ENCODE measurements around the gene CEP290. TPM values are rescaled to one million over a fixed set of nuclear protein-coding genes. Genes with fewer than 3 reads are reported as not detected.

Gene CEP290
- total and polyA plus RNA-seq, 2 of the 13 experiments (the other 11 are each of a cell fraction or from before 2014, with no cell fraction given), result 2.4 to 10.8 TPM

DNA sequence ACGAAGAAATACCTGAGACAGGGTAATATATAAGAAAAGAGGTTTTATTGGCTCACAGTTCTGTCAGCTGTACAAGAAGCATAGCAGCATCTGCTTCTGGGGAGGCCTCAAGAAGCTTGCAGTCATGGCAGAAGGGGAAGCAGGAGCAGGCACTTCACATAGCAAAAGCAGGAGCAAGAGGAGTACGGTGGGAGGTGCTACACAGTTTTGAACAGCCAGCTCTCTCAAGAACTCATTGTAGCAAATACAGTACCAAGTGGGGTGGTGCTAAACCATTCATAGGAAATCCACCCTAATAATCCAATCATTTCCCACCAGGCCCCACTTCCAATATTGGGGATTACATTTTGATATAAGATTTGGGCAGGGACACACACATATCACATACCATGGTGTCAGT, 8.2 kb upstream of the CEP290 start:
- Histone ChIP-seq H4K20me1 (ENCODE audit: insufficient read depth, low read length) (no peaks in the 10 kb centered on the region), H3K27ac (ENCODE audit: extremely low read length, insufficient read depth, low read length) (no peak overlapping the region), H2AFZ (ENCODE audit: low read length) (no peak overlapping the region), H3K27me3 (ENCODE audit: control insufficient read depth in 1 of 2, insufficient read depth in 2 of 2, low read length in 2 of 2) (no peaks in the 10 kb centered on the region), H3K4me2 (ENCODE audit: low read depth, low read length) (no peak overlapping the region), H3K36me3 (replicated peaks in 1 of 2; ENCODE audit: control insufficient read depth in 1 of 2, insufficient read depth in 2 of 2, low read length in 2 of 2) (peaks cover 0 to 1% of the 10 kb centered on the region in 2 experiments; a peak in 1 of 5 replicates), H3K9me3 (ENCODE audit: low read length) (no peaks in the 10 kb centered on the region), H3K79me2 (ENCODE audit: insufficient read depth, low read length) (peaks cover 2% of the 10 kb centered on the region), H3K9ac (ENCODE audit: insufficient read depth, low read depth, low read length) (no peak overlapping the region), H3K4me3 (replicated peaks in 1 of 3; ENCODE audit: insufficient read depth in 1 of 3, low read depth in 2 of 3, low read length in 3 of 3) (no peak overlapping the region), H3K4me1 (ENCODE audit: insufficient read depth, low read length) (0 out of 2 replicates have a peak, but pooled peaks cover 5% of the 10 kb centered on the region)
- no peak for ATAC-seq
- in situ Hi-C loops (cut with HindIII; ENCODE audit: extremely low pct_ligation_motif_present, low pct_unique_long_range_greater_than_20kb) (no loop called here), intact Hi-C loops (cut with micrococcal nuclease; ENCODE audit: unreplicated experiment) (no loop called here)
- no peak for DNase-seq (ENCODE audit: low spot score)
- WGBS (ENCODE audit: low lambda C conversion rate), result 98% methylated on average over 2 of the region's 2 CpGs
- CTCF ChIA-PET (ENCODE audit: low intra/inter-chr PET ratio, low total read pairs), result no interaction called here
- FAIRE-seq, result no peak
- no TSS peak for BruUV-seq (replicated peaks)
- POLR2A ChIA-PET, result no interaction called here
- TF ChIP-seq XBP1 (CRISPR knock-in tag; IDR thresholded peaks at IDR 0.05) (no peak), PCBP1 (IDR thresholded peaks at IDR 0.05; ENCODE audit: borderline replicate concordance, low read depth, low read length) (no peak), IRF2 (CRISPR knock-in tag; IDR thresholded peaks at IDR 0.05) (no peak), ARNT2 (CRISPR knock-in tag; IDR thresholded peaks at IDR 0.05; ENCODE audit: low read depth) (no peak), ZNF30 (CRISPR knock-in tag; IDR thresholded peaks at IDR 0.05) (no peak), TMF1 (CRISPR knock-in tag; IDR thresholded peaks at IDR 0.05; ENCODE audit: low read depth) (no peak), HMG20A (CRISPR knock-in tag; IDR thresholded peaks at IDR 0.05; ENCODE audit: borderline replicate concordance) (no peak), ZFP37 (CRISPR knock-in tag; IDR thresholded peaks at IDR 0.05; ENCODE audit: borderline replicate concordance) (no peak), NR2C2 (CRISPR knock-in tag; IDR thresholded peaks at IDR 0.05; ENCODE audit: borderline replicate concordance) (no peak), FLYWCH1 (CRISPR knock-in tag; IDR thresholded peaks at IDR 0.05) (no peak), FOXJ3 (CRISPR knock-in tag; IDR thresholded peaks at IDR 0.05; ENCODE audit: borderline replicate concordance) (no peak)
- TF ChIP-seq, protein P1, sequence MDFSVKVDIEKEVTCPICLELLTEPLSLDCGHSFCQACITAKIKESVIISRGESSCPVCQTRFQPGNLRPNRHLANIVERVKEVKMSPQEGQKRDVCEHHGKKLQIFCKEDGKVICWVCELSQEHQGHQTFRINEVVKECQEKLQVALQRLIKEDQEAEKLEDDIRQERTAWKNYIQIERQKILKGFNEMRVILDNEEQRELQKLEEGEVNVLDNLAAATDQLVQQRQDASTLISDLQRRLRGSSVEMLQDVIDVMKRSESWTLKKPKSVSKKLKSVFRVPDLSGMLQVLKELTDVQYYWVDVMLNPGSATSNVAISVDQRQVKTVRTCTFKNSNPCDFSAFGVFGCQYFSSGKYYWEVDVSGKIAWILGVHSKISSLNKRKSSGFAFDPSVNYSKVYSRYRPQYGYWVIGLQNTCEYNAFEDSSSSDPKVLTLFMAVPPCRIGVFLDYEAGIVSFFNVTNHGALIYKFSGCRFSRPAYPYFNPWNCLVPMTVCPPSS (IDR thresholded peaks at IDR 0.05), result no peak
- TF ChIP-seq, protein P2, sequence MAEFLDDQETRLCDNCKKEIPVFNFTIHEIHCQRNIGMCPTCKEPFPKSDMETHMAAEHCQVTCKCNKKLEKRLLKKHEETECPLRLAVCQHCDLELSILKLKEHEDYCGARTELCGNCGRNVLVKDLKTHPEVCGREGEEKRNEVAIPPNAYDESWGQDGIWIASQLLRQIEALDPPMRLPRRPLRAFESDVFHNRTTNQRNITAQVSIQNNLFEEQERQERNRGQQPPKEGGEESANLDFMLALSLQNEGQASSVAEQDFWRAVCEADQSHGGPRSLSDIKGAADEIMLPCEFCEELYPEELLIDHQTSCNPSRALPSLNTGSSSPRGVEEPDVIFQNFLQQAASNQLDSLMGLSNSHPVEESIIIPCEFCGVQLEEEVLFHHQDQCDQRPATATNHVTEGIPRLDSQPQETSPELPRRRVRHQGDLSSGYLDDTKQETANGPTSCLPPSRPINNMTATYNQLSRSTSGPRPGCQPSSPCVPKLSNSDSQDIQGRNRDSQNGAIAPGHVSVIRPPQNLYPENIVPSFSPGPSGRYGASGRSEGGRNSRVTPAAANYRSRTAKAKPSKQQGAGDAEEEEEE (CRISPR knock-in tag; IDR thresholded peaks at IDR 0.05; ENCODE audit: borderline replicate concordance), result no peak
- TF ChIP-seq, protein P3, sequence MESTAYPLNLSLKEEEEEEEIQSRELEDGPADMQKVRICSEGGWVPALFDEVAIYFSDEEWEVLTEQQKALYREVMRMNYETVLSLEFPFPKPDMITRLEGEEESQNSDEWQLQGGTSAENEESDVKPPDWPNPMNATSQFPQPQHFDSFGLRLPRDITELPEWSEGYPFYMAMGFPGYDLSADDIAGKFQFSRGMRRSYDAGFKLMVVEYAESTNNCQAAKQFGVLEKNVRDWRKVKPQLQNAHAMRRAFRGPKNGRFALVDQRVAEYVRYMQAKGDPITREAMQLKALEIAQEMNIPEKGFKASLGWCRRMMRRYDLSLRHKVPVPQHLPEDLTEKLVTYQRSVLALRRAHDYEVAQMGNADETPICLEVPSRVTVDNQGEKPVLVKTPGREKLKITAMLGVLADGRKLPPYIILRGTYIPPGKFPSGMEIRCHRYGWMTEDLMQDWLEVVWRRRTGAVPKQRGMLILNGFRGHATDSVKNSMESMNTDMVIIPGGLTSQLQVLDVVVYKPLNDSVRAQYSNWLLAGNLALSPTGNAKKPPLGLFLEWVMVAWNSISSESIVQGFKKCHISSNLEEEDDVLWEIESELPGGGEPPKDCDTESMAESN (CRISPR knock-in tag; conservative IDR thresholded peaks at IDR 0.05), result no peak
- TF ChIP-seq, protein P4, sequence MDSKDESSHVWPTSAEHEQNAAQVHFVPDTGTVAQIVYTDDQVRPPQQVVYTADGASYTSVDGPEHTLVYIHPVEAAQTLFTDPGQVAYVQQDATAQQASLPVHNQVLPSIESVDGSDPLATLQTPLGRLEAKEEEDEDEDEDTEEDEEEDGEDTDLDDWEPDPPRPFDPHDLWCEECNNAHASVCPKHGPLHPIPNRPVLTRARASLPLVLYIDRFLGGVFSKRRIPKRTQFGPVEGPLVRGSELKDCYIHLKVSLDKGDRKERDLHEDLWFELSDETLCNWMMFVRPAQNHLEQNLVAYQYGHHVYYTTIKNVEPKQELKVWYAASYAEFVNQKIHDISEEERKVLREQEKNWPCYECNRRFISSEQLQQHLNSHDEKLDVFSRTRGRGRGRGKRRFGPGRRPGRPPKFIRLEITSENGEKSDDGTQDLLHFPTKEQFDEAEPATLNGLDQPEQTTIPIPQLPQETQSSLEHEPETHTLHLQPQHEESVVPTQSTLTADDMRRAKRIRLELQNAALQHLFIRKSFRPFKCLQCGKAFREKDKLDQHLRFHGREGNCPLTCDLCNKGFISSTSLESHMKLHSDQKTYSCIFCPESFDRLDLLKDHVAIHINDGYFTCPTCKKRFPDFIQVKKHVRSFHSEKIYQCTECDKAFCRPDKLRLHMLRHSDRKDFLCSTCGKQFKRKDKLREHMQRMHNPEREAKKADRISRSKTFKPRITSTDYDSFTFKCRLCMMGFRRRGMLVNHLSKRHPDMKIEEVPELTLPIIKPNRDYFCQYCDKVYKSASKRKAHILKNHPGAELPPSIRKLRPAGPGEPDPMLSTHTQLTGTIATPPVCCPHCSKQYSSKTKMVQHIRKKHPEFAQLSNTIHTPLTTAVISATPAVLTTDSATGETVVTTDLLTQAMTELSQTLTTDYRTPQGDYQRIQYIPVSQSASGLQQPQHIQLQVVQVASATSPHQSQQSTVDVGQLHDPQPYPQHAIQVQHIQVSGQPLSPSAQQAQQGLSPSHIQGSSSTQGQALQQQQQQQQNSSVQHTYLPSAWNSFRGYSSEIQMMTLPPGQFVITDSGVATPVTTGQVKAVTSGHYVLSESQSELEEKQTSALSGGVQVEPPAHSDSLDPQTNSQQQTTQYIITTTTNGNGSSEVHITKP (CRISPR knock-in tag; IDR thresholded peaks at IDR 0.05; ENCODE audit: low read depth), result no peak
- TF ChIP-seq, protein P5, sequence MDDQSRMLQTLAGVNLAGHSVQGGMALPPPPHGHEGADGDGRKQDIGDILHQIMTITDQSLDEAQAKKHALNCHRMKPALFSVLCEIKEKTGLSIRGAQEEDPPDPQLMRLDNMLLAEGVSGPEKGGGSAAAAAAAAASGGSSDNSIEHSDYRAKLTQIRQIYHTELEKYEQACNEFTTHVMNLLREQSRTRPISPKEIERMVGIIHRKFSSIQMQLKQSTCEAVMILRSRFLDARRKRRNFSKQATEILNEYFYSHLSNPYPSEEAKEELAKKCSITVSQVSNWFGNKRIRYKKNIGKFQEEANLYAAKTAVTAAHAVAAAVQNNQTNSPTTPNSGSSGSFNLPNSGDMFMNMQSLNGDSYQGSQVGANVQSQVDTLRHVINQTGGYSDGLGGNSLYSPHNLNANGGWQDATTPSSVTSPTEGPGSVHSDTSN (CRISPR knock-in tag; IDR thresholded peaks at IDR 0.05; ENCODE audit: borderline replicate concordance), result no peak
